ENCODE data around the gene TJAP1. TPM values are rescaled to one million over a fixed set of nuclear protein-coding genes. Genes with fewer than 3 reads are reported as not detected.
"Not testable (repeated sequence)": the region's sequence is repeated elsewhere in the genome, so short reads cannot be mapped to it uniquely, and the experiment has no call there.

The TJAP1 gene
- total and polyA plus RNA-seq, 4 donors, result 21.7 to 29.5 (median 23.4) TPM

DNA sequence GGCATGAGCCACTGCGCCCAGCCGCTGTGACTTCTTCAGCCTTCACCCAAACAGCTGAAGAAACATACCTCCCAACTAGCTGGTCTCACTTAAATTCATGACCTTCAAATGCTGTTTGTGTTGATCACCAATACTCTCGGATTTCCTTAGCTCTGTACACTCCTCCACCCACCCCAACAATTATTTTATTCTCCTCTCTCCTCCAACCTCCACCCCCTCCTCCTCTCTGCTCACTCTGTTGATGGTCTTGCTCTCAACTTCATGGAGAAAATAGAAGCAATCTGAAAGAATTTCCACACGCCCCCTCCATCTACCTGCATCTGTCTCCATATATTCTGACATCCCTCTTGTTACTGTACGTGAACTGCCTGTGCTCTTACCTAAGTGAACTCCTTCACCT lies 15.4 kb upstream of the TJAP1 start:
- H3K4me1 ChIP-seq (ENCODE audit: control insufficient read depth in 5 of 5, insufficient read depth in 5 of 5, low read length in 5 of 5), result no peaks in the 10 kb centered on the region
- no peaks in the 10 kb centered on the region for H3K36me3 ChIP-seq (ENCODE audit: control insufficient read depth in 4 of 4, insufficient read depth in 4 of 4, low read length in 4 of 4)
- peaks cover 0 to 12% (median 4%) of the 10 kb centered on the region in 3 donors for H3K27me3 ChIP-seq (ENCODE audit: control insufficient read depth in 3 of 3, insufficient read depth in 3 of 3, low read length in 2 of 3)
- no peak overlapping the region for H3K4me3 ChIP-seq
- no peak for DNase-seq
- TF ChIP-seq, protein P1, sequence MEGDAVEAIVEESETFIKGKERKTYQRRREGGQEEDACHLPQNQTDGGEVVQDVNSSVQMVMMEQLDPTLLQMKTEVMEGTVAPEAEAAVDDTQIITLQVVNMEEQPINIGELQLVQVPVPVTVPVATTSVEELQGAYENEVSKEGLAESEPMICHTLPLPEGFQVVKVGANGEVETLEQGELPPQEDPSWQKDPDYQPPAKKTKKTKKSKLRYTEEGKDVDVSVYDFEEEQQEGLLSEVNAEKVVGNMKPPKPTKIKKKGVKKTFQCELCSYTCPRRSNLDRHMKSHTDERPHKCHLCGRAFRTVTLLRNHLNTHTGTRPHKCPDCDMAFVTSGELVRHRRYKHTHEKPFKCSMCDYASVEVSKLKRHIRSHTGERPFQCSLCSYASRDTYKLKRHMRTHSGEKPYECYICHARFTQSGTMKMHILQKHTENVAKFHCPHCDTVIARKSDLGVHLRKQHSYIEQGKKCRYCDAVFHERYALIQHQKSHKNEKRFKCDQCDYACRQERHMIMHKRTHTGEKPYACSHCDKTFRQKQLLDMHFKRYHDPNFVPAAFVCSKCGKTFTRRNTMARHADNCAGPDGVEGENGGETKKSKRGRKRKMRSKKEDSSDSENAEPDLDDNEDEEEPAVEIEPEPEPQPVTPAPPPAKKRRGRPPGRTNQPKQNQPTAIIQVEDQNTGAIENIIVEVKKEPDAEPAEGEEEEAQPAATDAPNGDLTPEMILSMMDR (IDR thresholded peaks at IDR 0.05; ENCODE audit: control extremely low read depth, extremely low read depth), result no peak
- H3K27ac ChIP-seq (ENCODE audit: low read depth in 1 of 2, low read length in 1 of 2), result no peak overlapping the region
- H3K9me3 ChIP-seq (ENCODE audit: control insufficient read depth in 4 of 4, insufficient read depth in 3 of 4, low read length in 3 of 4), result peaks cover 0 to 2% (median 0%) of the 10 kb centered on the region in 4 donors
- H3K9ac ChIP-seq (ENCODE audit: insufficient read depth in 1 of 2, low read length in 2 of 2), result no peak overlapping the region
- ATAC-seq (ENCODE audit: insufficient read depth, low FRiP score), result no peak
- WGBS, 2 donors, result 68 to 82% methylated on average over 5 of the region's 5 CpGs

DNA sequence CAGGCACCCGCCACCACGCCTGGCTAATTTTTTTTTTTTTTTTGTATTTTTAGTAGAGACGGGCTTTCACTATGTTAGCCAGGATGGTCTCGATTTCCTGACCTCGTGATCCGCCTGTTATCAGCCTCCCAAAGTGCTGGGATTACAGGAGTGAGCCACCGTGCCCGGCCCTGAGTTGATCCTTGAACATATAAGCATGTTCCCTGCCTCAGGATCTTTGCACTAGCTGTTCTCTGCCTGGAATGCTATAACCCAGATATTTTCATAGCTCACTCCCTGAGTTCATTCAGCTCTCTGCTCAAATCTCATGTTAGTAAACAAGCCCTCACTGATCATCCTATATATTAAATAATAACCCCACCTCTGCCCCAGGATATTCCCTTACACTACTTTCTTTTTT lies 13.0 kb upstream of the TJAP1 start:
- H3K9ac ChIP-seq (ENCODE audit: insufficient read depth in 1 of 2, low read length in 2 of 2), result no peak overlapping the region
- peaks cover 0 to 4% (median 0%) of the 10 kb centered on the region in 5 donors for H3K4me1 ChIP-seq (ENCODE audit: control insufficient read depth in 5 of 5, insufficient read depth in 5 of 5, low read length in 5 of 5)
- peaks cover 0 to 9% (median 2%) of the 10 kb centered on the region in 3 donors for H3K27me3 ChIP-seq (ENCODE audit: control insufficient read depth in 3 of 3, insufficient read depth in 3 of 3, low read length in 2 of 3)
- H3K27ac ChIP-seq (ENCODE audit: low read depth in 1 of 2, low read length in 1 of 2), result no peak overlapping the region
- TF ChIP-seq, protein P1 (IDR thresholded peaks at IDR 0.05; ENCODE audit: control extremely low read depth, extremely low read depth), result no peak
- H3K9me3 ChIP-seq (ENCODE audit: control insufficient read depth in 4 of 4, insufficient read depth in 3 of 4, low read length in 3 of 4), result peaks cover 0 to 2% (median 0%) of the 10 kb centered on the region in 4 donors
- no peak for DNase-seq
- ATAC-seq (ENCODE audit: insufficient read depth, low FRiP score), result no peak
- no peak overlapping the region for H3K4me3 ChIP-seq
- H3K36me3 ChIP-seq (ENCODE audit: control insufficient read depth in 4 of 4, insufficient read depth in 4 of 4, low read length in 4 of 4), result no peaks in the 10 kb centered on the region
- 80 to 93% methylated on average over 8 of the region's 8 CpGs for WGBS, 2 donors

DNA sequence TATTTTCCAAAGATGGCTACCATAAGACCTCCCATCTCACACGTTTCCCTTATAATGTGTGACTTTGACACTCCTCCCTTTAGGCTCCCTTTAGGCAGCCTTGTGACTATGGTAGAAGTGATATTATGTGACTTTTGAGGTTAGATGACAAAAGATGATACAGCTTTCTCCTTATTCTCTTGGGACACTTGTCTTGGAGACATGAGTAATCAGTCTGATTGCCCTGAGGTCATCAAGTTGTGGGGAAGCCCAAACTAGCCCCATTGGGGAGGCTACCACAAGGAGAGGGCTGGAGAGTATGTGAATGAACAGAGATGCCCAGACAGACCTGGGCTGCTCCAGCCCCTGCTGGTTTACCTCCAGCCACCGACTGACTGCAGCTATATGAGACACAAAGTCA lies 11.4 kb upstream of the TJAP1 start:
- H3K36me3 ChIP-seq (ENCODE audit: control insufficient read depth in 4 of 4, insufficient read depth in 4 of 4, low read length in 4 of 4), result no peaks in the 10 kb centered on the region
- H3K27ac ChIP-seq (ENCODE audit: low read depth in 1 of 2, low read length in 1 of 2), result no peak overlapping the region
- ATAC-seq (ENCODE audit: insufficient read depth, low FRiP score) (no peak), DNase-seq (no peak)
- WGBS, 2 donors, result 65 to 74% methylated on average over 2 of the region's 2 CpGs
- H3K4me1 ChIP-seq (ENCODE audit: control insufficient read depth in 5 of 5, insufficient read depth in 5 of 5, low read length in 5 of 5), result peaks cover 0 to 5% (median 0%) of the 10 kb centered on the region in 5 donors
- H3K4me3 ChIP-seq, result no peak overlapping the region
- no peak overlapping the region for H3K9ac ChIP-seq (ENCODE audit: insufficient read depth in 1 of 2, low read length in 2 of 2)
- H3K27me3 ChIP-seq (ENCODE audit: control insufficient read depth in 3 of 3, insufficient read depth in 3 of 3, low read length in 2 of 3), result peaks cover 0 to 5% (median 2%) of the 10 kb centered on the region in 3 donors
- TF ChIP-seq, protein P1 (IDR thresholded peaks at IDR 0.05; ENCODE audit: control extremely low read depth, extremely low read depth), result no peak
- no peaks in the 10 kb centered on the region for H3K9me3 ChIP-seq (ENCODE audit: control insufficient read depth in 4 of 4, insufficient read depth in 3 of 4, low read length in 3 of 4)

DNA sequence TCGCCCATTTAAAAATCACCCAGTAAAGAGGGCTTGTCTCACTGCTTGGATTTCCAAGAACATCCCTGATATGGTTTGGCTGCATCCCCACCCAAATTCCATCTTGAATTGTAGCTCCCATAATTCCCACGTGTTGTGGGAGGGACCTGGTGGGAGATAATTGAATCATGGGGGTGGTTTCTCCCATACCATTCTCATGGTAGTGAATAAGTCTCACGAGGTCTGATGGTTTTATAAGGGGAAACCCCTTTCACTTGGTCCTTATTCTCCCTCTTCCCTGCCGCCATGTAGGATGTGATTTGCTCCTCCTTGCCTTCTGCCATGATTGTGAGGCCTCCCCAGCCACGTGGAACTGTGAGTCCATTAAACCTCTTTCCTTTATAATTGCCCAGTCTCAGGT lies 10.1 kb upstream of the TJAP1 start:
- H3K27me3 ChIP-seq (ENCODE audit: control insufficient read depth in 3 of 3, insufficient read depth in 3 of 3, low read length in 2 of 3); ATAC-seq (ENCODE audit: insufficient read depth, low FRiP score); H3K9me3 ChIP-seq (ENCODE audit: control insufficient read depth in 4 of 4, insufficient read depth in 3 of 4, low read length in 3 of 4); H3K9ac ChIP-seq (ENCODE audit: insufficient read depth in 1 of 2, low read length in 2 of 2); H3K27ac ChIP-seq (ENCODE audit: low read depth in 1 of 2, low read length in 1 of 2); H3K36me3 ChIP-seq (ENCODE audit: control insufficient read depth in 4 of 4, insufficient read depth in 4 of 4, low read length in 4 of 4); H3K4me1 ChIP-seq (ENCODE audit: control insufficient read depth in 5 of 5, insufficient read depth in 5 of 5, low read length in 5 of 5); DNase-seq; H3K4me3 ChIP-seq: not testable (repeated sequence)
- 66 to 75% methylated on average over 5 of the region's 5 CpGs for WGBS, 2 donors

Data from lung (tissue), 12 donors.